Stimulated activated CD8-positive, alpha-beta memory T cell treated with anti-CD3 and anti-CD28 coated beads, Interleukin-4, amount 100 ng/mL, for 24 hours (primary cell): ENCODE results near the gene KCNH4.
"Not testable (repeated sequence)": the region's sequence is repeated elsewhere in the genome, so short reads cannot be mapped to it uniquely, and the experiment has no call there.

Experiments used
- DNase-seq: peaks from one replicate; pipeline ENCODE4 v3.0.0-alpha.2; 2020; ENCODE audit warnings: low read depth

Gene KCNH4

GRCh38 chr17:42180922-42181850 lies at the start of gene KCNH4:
TSS of gene KCNH4 (minus strand) at chr17:42181142. CDS start at chr17:42180945, 197 bp downstream.
- peak; percentile 81 for DNase-seq

GRCh38 chr17:42230225-42230624 lies 49.3 kb upstream of the KCNH4 start:
- DNase-seq: no peak

- no peak for DNase-seq
These were observed 47.1 kb upstream of the KCNH4 start for GRCh38 chr17:42227849-42228700.

GRCh38 chr17:42225646-42226045 lies 44.7 kb upstream of the KCNH4 start:
- DNase-seq: no peak

GRCh38 chr17:42224651-42225050 lies 43.7 kb upstream of the KCNH4 start:
- DNase-seq: no peak

GRCh38 chr17:42221886-42222745 lies 41.2 kb upstream of the KCNH4 start:
- peak; percentile 22 for DNase-seq

- not testable (repeated sequence) for DNase-seq
These were observed 38.3 kb upstream of the KCNH4 start for GRCh38 chr17:42219280-42219679.

GRCh38 chr17:42214156-42214555 lies 33.2 kb upstream of the KCNH4 start:
- no peak for DNase-seq

- no peak for DNase-seq
These were observed 31.4 kb upstream of the KCNH4 start for GRCh38 chr17:42212382-42212781.

- DNase-seq: not testable (repeated sequence)
These were observed 31.0 kb upstream of the KCNH4 start for GRCh38 chr17:42211921-42212341.

- DNase-seq: no peak
These were observed 29.1 kb upstream of the KCNH4 start for GRCh38 chr17:42210046-42210445.

- not testable (repeated sequence) for DNase-seq
These were observed 25.2 kb upstream of the KCNH4 start for GRCh38 chr17:42206153-42206612.

GRCh38 chr17:42203354-42203753 lies 22.4 kb upstream of the KCNH4 start:
- no peak for DNase-seq

- no peak for DNase-seq
These were observed 21.8 kb upstream of the KCNH4 start for GRCh38 chr17:42202696-42203095.

- no peak for DNase-seq
These were observed 21.2 kb upstream of the KCNH4 start for GRCh38 chr17:42202159-42202558.

GRCh38 chr17:42201458-42201772 lies 20.5 kb upstream of the KCNH4 start:
- no peak for DNase-seq

GRCh38 chr17:42200706-42201457 lies 19.9 kb upstream of the KCNH4 start:
- DNase-seq: no peak

GRCh38 chr17:42199416-42200011 lies 18.6 kb upstream of the KCNH4 start:
- DNase-seq: no peak

GRCh38 chr17:42198897-42199296 lies 18.0 kb upstream of the KCNH4 start:
- no peak for DNase-seq

- no peak for DNase-seq
These were observed 16.7 kb upstream of the KCNH4 start for GRCh38 chr17:42197564-42198156.
